ENCODE data around the gene DYNC1I1. TPM values are rescaled to one million over a fixed set of nuclear protein-coding genes. Genes with fewer than 3 reads are reported as not detected.

Gene DYNC1I1
- total and polyA plus RNA-seq, 2 experiments from 2014 or later, result 0.53 to 1.4 TPM

DNA sequence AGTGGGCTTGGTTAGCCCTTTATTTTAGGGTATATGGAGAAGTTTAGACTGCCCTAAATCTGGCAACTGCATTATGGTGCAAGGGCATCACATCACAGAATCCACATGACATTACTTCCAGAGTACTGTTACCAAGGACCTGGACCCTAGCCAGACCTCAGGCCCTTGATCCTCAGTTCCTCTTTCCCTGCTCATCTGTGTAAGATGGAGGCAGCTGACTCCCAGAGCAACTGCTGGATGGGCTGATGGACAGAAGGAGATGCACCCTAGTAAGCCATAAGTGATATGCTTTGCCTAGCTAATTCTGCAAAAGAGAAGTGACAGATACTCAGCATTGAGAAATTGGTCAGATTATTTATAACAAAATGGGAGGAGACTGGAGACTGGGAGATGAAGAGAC, 131.7 kb downstream of the DYNC1I1 start:
- TF ChIP-seq EZH2 (IDR thresholded peaks at IDR 0.05; ENCODE audit: insufficient read depth, poor library complexity, severe bottlenecking) (no peak), EZH2phosphoT487 (IDR thresholded peaks at IDR 0.05; ENCODE audit: insufficient read depth, low read depth) (no peak)
- Histone ChIP-seq H3K4me2 (ENCODE audit: unreplicated experiment) (no peak overlapping the region), H3K4me3 (no peak overlapping the region), H3K9me2 (ENCODE audit: insufficient read depth) (0 out of 2 replicates have a peak, but pooled peaks cover 4% of the 10 kb centered on the region), H3K4me1 (ENCODE audit: insufficient read depth) (no peaks in the 10 kb centered on the region), H3K27me3 (replicated peaks; ENCODE audit: insufficient read depth) (0 out of 2 replicates have a peak, but pooled peaks cover 3% of the 10 kb centered on the region), H3K36me3 (ENCODE audit: low read depth) (no peaks in the 10 kb centered on the region), H3K9me3 (ENCODE audit: low read depth) (no peaks in the 10 kb centered on the region), H3K79me2 (ENCODE audit: insufficient read depth) (no peaks in the 10 kb centered on the region), H3K27ac (no peak overlapping the region), H2AFZ (no peak overlapping the region), H3K9ac (no peak overlapping the region), H3F3A (ENCODE audit: insufficient read depth) (no peaks in the 10 kb centered on the region), H4K20me1 (ENCODE audit: insufficient read depth) (no peaks in the 10 kb centered on the region)
- in situ Hi-C loops (cut with MboI), result loop anchor here (10.0 to 25.0 kb wide), 2 partner anchors 1141 to 1933 kb away; no protein-coding TSS in a partner anchor
- DNase-seq, result no peak

DNA sequence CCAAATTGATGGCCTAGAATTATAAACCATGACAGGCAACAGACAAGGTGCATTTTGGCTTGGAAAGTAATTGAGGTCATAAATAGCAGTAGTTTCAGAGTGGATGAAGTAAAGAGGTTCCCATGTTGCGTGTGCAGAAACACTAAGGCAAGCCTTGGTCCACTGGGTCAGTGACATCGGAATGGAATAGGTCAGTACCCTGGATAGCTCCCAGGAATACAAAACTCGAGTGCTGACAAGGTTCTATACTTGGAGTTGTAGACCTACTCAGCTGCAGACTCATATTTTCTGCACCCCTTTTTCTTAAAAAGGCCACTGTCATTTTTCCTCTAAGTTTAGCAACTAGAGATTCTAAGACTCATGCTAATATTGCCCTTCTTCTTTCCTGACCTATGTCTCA, 132.8 kb downstream of the DYNC1I1 start:
- DNase-seq, result peak; percentile 36
- H3K9me2 ChIP-seq (ENCODE audit: insufficient read depth), result 0 out of 2 replicates have a peak, but pooled peaks cover 4% of the 10 kb centered on the region
- H3K27me3 ChIP-seq (replicated peaks; ENCODE audit: insufficient read depth), result 0 out of 2 replicates have a peak, but pooled peaks cover 3% of the 10 kb centered on the region
- H3F3A ChIP-seq (ENCODE audit: insufficient read depth), result no peaks in the 10 kb centered on the region
- H3K9me3 ChIP-seq (ENCODE audit: low read depth), result no peaks in the 10 kb centered on the region
- no peaks in the 10 kb centered on the region for H3K79me2 ChIP-seq (ENCODE audit: insufficient read depth)
- H2AFZ ChIP-seq, result no peak overlapping the region
- no peak overlapping the region for H3K4me2 ChIP-seq (ENCODE audit: unreplicated experiment)
- no peaks in the 10 kb centered on the region for H4K20me1 ChIP-seq (ENCODE audit: insufficient read depth)
- no peaks in the 10 kb centered on the region for H3K36me3 ChIP-seq (ENCODE audit: low read depth)
- H3K9ac ChIP-seq, result no peak overlapping the region
- 14 to 16% methylated on average over 3 of the region's 3 CpGs for WGBS, 2 experiments (ENCODE audit: low coverage in 1 of 2, low lambda C conversion rate in 2 of 2, missing lambda C conversion rate in 2 of 2)
- no peak overlapping the region for H3K4me3 ChIP-seq
- H3K27ac ChIP-seq, result no peak overlapping the region
- H3K4me1 ChIP-seq (ENCODE audit: insufficient read depth), result no peaks in the 10 kb centered on the region
- in situ Hi-C loops (cut with MboI), result loop anchor here (10.0 to 25.0 kb wide), 2 partner anchors 1140 to 1932 kb away; no protein-coding TSS in a partner anchor
- TF ChIP-seq EZH2phosphoT487 (IDR thresholded peaks at IDR 0.05; ENCODE audit: insufficient read depth, low read depth) (no peak), EZH2 (IDR thresholded peaks at IDR 0.05; ENCODE audit: insufficient read depth, poor library complexity, severe bottlenecking) (no peak)

DNA sequence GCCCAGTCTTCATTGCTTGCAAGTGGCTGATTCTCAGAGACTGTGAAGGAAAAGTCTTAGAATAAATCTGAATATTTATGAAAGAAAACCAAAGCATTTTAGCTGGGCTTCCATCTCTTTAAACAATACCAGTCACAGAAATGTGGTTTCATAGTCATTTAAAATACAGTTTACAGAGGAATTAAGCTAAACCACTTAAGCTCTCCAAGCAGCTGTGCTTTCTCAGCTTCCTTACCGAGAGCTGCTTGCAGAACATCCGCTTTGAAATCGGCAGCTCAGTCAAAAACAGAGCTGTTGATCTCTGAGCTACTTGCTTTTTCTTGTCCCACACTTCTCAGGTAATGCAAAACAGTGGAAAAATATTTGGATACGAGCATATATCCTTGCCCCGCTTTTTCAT, 134.5 kb downstream of the DYNC1I1 start:
- Histone ChIP-seq H3K9ac (no peak overlapping the region), H3K27ac (no peak overlapping the region), H3K36me3 (ENCODE audit: low read depth) (no peaks in the 10 kb centered on the region), H3K4me1 (ENCODE audit: insufficient read depth) (no peaks in the 10 kb centered on the region), H2AFZ (no peak overlapping the region), H4K20me1 (ENCODE audit: insufficient read depth) (no peaks in the 10 kb centered on the region), H3K9me2 (ENCODE audit: insufficient read depth) (0 out of 2 replicates have a peak, but pooled peaks cover 4% of the 10 kb centered on the region), H3K4me3 (no peak overlapping the region), H3K79me2 (ENCODE audit: insufficient read depth) (no peaks in the 10 kb centered on the region), H3K27me3 (replicated peaks; ENCODE audit: insufficient read depth) (0 out of 2 replicates have a peak, but pooled peaks cover 3% of the 10 kb centered on the region), H3F3A (ENCODE audit: insufficient read depth) (no peaks in the 10 kb centered on the region), H3K9me3 (ENCODE audit: low read depth) (no peaks in the 10 kb centered on the region), H3K4me2 (ENCODE audit: unreplicated experiment) (no peak overlapping the region)
- TF ChIP-seq EZH2phosphoT487 (IDR thresholded peaks at IDR 0.05; ENCODE audit: insufficient read depth, low read depth), result no peak
- TF ChIP-seq EZH2 (IDR thresholded peaks at IDR 0.05; ENCODE audit: insufficient read depth, poor library complexity, severe bottlenecking), result no peak
- in situ Hi-C loops (cut with MboI), result loop anchor here (10.0 to 25.0 kb wide), 2 partner anchors 1138 to 1930 kb away; no protein-coding TSS in a partner anchor
- 31 to 42% methylated on average over 5 of the region's 5 CpGs for WGBS, 2 experiments (ENCODE audit: low coverage in 1 of 2, low lambda C conversion rate in 2 of 2, missing lambda C conversion rate in 2 of 2)
- no peak for DNase-seq

DNA sequence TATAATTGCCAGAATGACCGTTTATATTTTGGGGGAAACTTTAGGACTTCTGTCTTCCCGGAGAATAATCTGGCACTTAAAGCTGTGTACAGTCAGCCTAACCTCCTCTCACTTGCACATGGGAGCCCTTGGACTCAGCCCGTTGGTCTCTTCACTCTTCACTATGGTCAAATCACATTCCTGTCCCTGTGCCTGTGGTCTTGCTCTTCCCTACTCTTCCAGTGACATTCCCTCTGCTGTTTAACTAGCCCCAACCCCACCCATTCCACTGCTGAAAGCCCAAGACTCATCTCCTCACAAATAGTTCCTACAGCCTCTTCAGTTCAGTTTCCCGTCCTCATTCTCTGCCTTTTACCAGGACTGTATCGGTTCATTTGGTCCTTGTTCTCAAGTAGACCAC, 135.0 kb downstream of the DYNC1I1 start:
- Histone ChIP-seq H4K20me1 (ENCODE audit: insufficient read depth) (no peaks in the 10 kb centered on the region), H3K4me1 (ENCODE audit: insufficient read depth) (no peaks in the 10 kb centered on the region), H3K4me3 (no peak overlapping the region), H3K27me3 (replicated peaks; ENCODE audit: insufficient read depth) (0 out of 2 replicates have a peak, but pooled peaks cover 3% of the 10 kb centered on the region), H3K9ac (no peak overlapping the region), H3K27ac (no peak overlapping the region), H3F3A (ENCODE audit: insufficient read depth) (no peaks in the 10 kb centered on the region), H3K79me2 (ENCODE audit: insufficient read depth) (no peaks in the 10 kb centered on the region), H3K36me3 (ENCODE audit: low read depth) (no peaks in the 10 kb centered on the region), H3K9me2 (ENCODE audit: insufficient read depth) (0 out of 2 replicates have a peak, but pooled peaks cover 4% of the 10 kb centered on the region), H2AFZ (no peak overlapping the region), H3K9me3 (ENCODE audit: low read depth) (no peaks in the 10 kb centered on the region), H3K4me2 (ENCODE audit: unreplicated experiment) (no peak overlapping the region)
- 50 to 56% methylated on average over 5 of the region's 5 CpGs for WGBS, 2 experiments (ENCODE audit: low coverage in 1 of 2, low lambda C conversion rate in 2 of 2, missing lambda C conversion rate in 2 of 2)
- TF ChIP-seq EZH2 (IDR thresholded peaks at IDR 0.05; ENCODE audit: insufficient read depth, poor library complexity, severe bottlenecking), result no peak
- no peak for TF ChIP-seq EZH2phosphoT487 (IDR thresholded peaks at IDR 0.05; ENCODE audit: insufficient read depth, low read depth)
- DNase-seq, result no peak
- in situ Hi-C loops (cut with MboI), result loop anchor here (10.0 to 25.0 kb wide), 2 partner anchors 1137 to 1930 kb away; no protein-coding TSS in a partner anchor
